HepG2 (cell line): ENCODE results near the gene SERPINE2. TPM values are rescaled to one million over a fixed set of nuclear protein-coding genes. Genes with fewer than 3 reads are reported as not detected.

Source experiments
- NR2F6 ChIP-seq, 2 experiments: IDR thresholded peaks; 2 replicates each; pipeline ENCODE4 v1.6.1; 2016; ENCODE audit warnings: antibody characterized with exemption in 1 of 2, mild to moderate bottlenecking in 1 of 2
- ZBTB2 ChIP-seq: sonication (generic); formaldehyde crosslinking; IDR thresholded peaks from 2 replicates; pipeline ENCODE4 v1.8.0; 2022; ENCODE audit warnings: low read depth, missing genetic modification reagents
- ZGPAT ChIP-seq: IDR thresholded peaks from 2 replicates; pipeline ENCODE4 v1.6.1; 2016; ENCODE audit warnings: mild to moderate bottlenecking
- ZNF12 ChIP-seq: sonication (generic); formaldehyde crosslinking; IDR thresholded peaks from 2 replicates; pipeline ENCODE4 v1.5.0; 2020; ENCODE audit warnings: missing genetic modification reagents
- ZNF225 ChIP-seq: sonication (generic); formaldehyde crosslinking; IDR thresholded peaks from 2 replicates; pipeline ENCODE4 v1.4.0; 2020; ENCODE audit warnings: mild to moderate bottlenecking, missing genetic modification reagents
- ZNF678 ChIP-seq: sonication (generic); formaldehyde crosslinking; IDR thresholded peaks from 2 replicates; pipeline ENCODE4 v1.4.0; 2020; ENCODE audit warnings: mild to moderate bottlenecking, missing genetic modification reagents
- ZNF710 ChIP-seq: sonication (generic); formaldehyde crosslinking; IDR thresholded peaks from 2 replicates; pipeline ENCODE4 v1.5.0; 2020; ENCODE audit warnings: mild to moderate bottlenecking, missing genetic modification reagents, borderline replicate concordance
- ZNF850 ChIP-seq: sonication (generic); formaldehyde crosslinking; conservative IDR thresholded peaks from 2 replicates; pipeline ENCODE4 v1.9.0; 2021; ENCODE audit warnings: mild to moderate bottlenecking, missing genetic modification reagents
- polyA plus RNA-seq, 8 experiments: library from polyadenylated mRNA; depleted of rRNA in 3 of 8; stranded (reverse) in 7 of 8; unstranded in 1 of 8; fragments of >200 nt; fragmentation: Illumina TruSeq in 4 of 8; extraction: Trizol in 4 of 8; gene quantifications; 2 replicates each; pipeline versions ENCODE4 v1.2.1 to v1.2.3, GENCODE V29; 2011 to 2016; ENCODE audit warnings: low read depth in 4 of 8, missing spikeins in 1 of 8, mixed read lengths in 1 of 8; ENCODE audit not compliant: insufficient read depth in 1 of 8
- total RNA-seq, 5 experiments: library from RNA; depleted of rRNA; stranded (reverse); fragments of >200 nt; fragmentation: Illumina TruSeq; extraction: Trizol; gene quantifications; 2 replicates each; pipeline ENCODE4 v1.2.3, GENCODE V29; 2016; ENCODE audit warnings: low read depth in 1 of 5

SERPINE2 gene
- total and polyA plus RNA-seq, 2 of the 13 experiments (the other 11 are each of a cell fraction or from before 2014, with no cell fraction given), result 7.9 to 18.1 TPM

- no peak for TF ChIP-seq ZNF850 (CRISPR knock-in tag)
- TF ChIP-seq ZNF225, result no peak
- TF ChIP-seq ZNF678 (CRISPR knock-in tag), result no peak
- no peak for TF ChIP-seq ZGPAT (CRISPR knock-in tag)
- no peak for TF ChIP-seq ZNF12 (CRISPR knock-in tag)
- TF ChIP-seq ZNF710 (CRISPR knock-in tag), result no peak
- TF ChIP-seq NR2F6 (IDR thresholded peaks at IDR 0.05), result no peak
- no peak for TF ChIP-seq NR2F6 (CRISPR knock-in tag; IDR thresholded peaks at IDR 0.05)
- TF ChIP-seq ZBTB2 (CRISPR knock-in tag), result no peak
Measured at GRCh38 chr2:224062481-224063297, 23.6 kb upstream of the SERPINE2 start (continued).
